ENCODE data around the gene LRRK1. TPM values are rescaled to one million over a fixed set of nuclear protein-coding genes. Genes with fewer than 3 reads are reported as not detected.
A peak's percentile ranks its signal among the peaks of the same experiment; 100 is the strongest.

The LRRK1 gene
- total RNA-seq, 4 donors from 2014 or later: 2.6 to 36.6 (median 13.1) TPM

- Histone ChIP-seq H3K4me3 (no peak overlapping the region), H3K9me3 (no peaks in the 10 kb centered on the region), H3K4me1 (peaks cover 0 to 6% of the 10 kb centered on the region in 2 donors), H3K36me3 (no peaks in the 10 kb centered on the region), H3K27me3 (no peaks in the 10 kb centered on the region), H3K27ac (peak overlapping the region in 1 of 2 donors; percentile 77)
- intact Hi-C loops (cut with DNase I; ENCODE audit: low total_unique reads): no loop called here
- TF ChIP-seq POLR2A (IDR thresholded peaks at IDR 0.05) (no peak), CTCF (IDR thresholded peaks at IDR 0.05) (no peak)
- peak in 1 of 2 donors; percentile 16 for DNase-seq
Measured at GRCh38 chr15:101047301-101047781, 128.2 kb downstream of the LRRK1 start.

GRCh38 chr15:101048176-101048575 lies 129.0 kb downstream of the LRRK1 start:
- H3K9me3 ChIP-seq: no peaks in the 10 kb centered on the region
- no peaks in the 10 kb centered on the region for H3K36me3 ChIP-seq

GRCh38 chr15:101048581-101049030 lies 129.4 kb downstream of the LRRK1 start:
- DNase-seq: peak in 1 of 2 donors; percentile 14
- Histone ChIP-seq H3K4me1 (peaks cover 0 to 6% of the 10 kb centered on the region in 2 donors), H3K4me3 (no peak overlapping the region), H3K27me3 (no peaks in the 10 kb centered on the region), H3K9me3 (no peaks in the 10 kb centered on the region), H3K27ac (no peak overlapping the region), H3K36me3 (no peaks in the 10 kb centered on the region)
- intact Hi-C loops (cut with DNase I; ENCODE audit: low total_unique reads): no loop called here
- TF ChIP-seq CTCF (IDR thresholded peaks at IDR 0.05) (no peak), POLR2A (IDR thresholded peaks at IDR 0.05) (no peak)

More at GRCh38 chr15:101048176-101048575, 129.0 kb downstream of the LRRK1 start:
- TF ChIP-seq POLR2A (IDR thresholded peaks at IDR 0.05) (no peak), CTCF (IDR thresholded peaks at IDR 0.05) (no peak)
- DNase-seq: peak in 1 of 2 donors; percentile 15
- Histone ChIP-seq H3K4me1 (peaks cover 0 to 6% of the 10 kb centered on the region in 2 donors), H3K4me3 (no peak overlapping the region), H3K27ac (peak overlapping the region in 1 of 2 donors; percentile 24), H3K27me3 (no peaks in the 10 kb centered on the region)
- intact Hi-C loops (cut with DNase I; ENCODE audit: low total_unique reads): no loop called here

- peak overlapping the region in 1 of 2 donors; percentile 10 for H3K27ac ChIP-seq
- no peak overlapping the region for H3K4me3 ChIP-seq
- no peaks in the 10 kb centered on the region for H3K36me3 ChIP-seq
- intact Hi-C loops (cut with DNase I; ENCODE audit: low total_unique reads): no loop called here
- H3K9me3 ChIP-seq: no peaks in the 10 kb centered on the region
- peaks cover 0 to 6% of the 10 kb centered on the region in 2 donors for H3K4me1 ChIP-seq
- TF ChIP-seq POLR2A (IDR thresholded peaks at IDR 0.05) (no peak), CTCF (IDR thresholded peaks at IDR 0.05) (no peak)
- DNase-seq: peak in 1 of 2 donors; percentile 15
- H3K27me3 ChIP-seq: no peaks in the 10 kb centered on the region
Measured at GRCh38 chr15:101049282-101049681, 130.1 kb downstream of the LRRK1 start.

GRCh38 chr15:101049856-101050622 lies 130.9 kb downstream of the LRRK1 start:
- Histone ChIP-seq H3K36me3 (no peaks in the 10 kb centered on the region), H3K27ac (peak overlapping the region in 1 of 2 donors; percentile 10), H3K4me1 (no peaks in the 10 kb centered on the region), H3K27me3 (no peaks in the 10 kb centered on the region), H3K4me3 (no peak overlapping the region), H3K9me3 (no peaks in the 10 kb centered on the region)
- no peak for TF ChIP-seq POLR2A (IDR thresholded peaks at IDR 0.05)
- TF ChIP-seq CTCF (IDR thresholded peaks at IDR 0.05): no peak
- intact Hi-C loops (cut with DNase I; ENCODE audit: low total_unique reads): no loop called here
- peak in 1 of 2 donors; percentile 32 for DNase-seq

All from uterus (tissue), 4 donors.